Activated effector memory CD4-positive, alpha-beta T cell treated with Interleukin-2 at 50 U/mL for 16 hours (primary cell): Measurements from ENCODE around the gene FPGS.
"Not testable (repeated sequence)": the region's sequence is repeated elsewhere in the genome, so short reads cannot be mapped to it uniquely, and the experiment has no call there.

Experiments
- DNase-seq: peaks from one replicate; pipeline ENCODE4 v3.0.0-alpha.2; 2020

FPGS gene

GRCh38 chr9:127845619-127846018 is 42.9 kb downstream of the FPGS start:
- not testable (repeated sequence) for DNase-seq

DNA sequence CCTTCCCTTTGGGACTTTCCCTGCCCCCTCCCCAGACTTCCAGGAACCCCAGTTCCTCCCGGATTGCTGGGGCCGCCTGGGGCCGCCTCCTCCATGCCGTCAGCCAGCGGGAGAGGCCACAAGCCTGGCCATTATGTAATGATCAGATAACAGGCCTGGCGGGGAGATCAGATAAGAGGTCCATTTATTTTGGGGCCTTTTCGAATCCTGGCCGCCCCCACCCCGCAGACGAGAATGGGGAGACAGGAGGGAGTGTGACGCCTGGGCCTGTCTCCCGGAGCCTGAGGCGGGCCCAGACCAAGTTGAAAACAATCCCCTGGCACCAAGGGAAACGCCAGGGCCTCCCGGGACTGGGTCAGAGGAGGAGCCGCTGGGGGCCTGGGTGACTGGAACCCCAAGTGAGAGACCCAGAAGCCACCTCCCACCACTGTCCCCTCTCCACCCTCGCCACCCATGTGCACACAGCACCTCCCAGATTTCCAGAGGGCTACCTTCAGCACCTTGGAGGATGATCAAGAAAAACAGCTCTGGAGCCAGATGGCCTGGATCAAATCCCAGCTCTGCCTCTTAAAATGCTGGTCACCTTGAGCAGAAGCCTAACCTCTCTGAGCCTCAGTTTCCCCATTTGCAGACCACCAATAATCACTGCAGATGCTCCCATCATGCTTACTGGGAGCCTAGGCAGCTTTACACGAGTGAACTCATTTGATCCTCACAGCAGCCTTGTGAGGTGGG is 43.9 kb downstream of the FPGS start:
- no peak for DNase-seq

DNA sequence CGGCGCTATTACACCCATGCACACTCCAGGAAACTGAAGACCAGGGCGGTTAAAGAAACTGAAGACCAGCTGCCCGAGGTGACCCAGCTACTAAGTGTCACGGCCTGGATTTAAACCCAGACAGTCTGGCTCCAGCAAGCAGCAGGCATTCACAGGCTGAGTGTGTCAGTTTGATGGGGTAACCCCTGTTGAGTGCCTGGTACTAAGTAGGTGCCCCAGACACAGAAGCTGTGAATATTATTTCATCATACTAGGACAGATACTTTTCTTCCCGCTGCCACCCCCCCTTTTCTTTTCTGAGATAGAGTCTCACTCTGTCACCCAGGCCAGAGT is 44.5 kb downstream of the FPGS start:
- no peak for DNase-seq

DNA sequence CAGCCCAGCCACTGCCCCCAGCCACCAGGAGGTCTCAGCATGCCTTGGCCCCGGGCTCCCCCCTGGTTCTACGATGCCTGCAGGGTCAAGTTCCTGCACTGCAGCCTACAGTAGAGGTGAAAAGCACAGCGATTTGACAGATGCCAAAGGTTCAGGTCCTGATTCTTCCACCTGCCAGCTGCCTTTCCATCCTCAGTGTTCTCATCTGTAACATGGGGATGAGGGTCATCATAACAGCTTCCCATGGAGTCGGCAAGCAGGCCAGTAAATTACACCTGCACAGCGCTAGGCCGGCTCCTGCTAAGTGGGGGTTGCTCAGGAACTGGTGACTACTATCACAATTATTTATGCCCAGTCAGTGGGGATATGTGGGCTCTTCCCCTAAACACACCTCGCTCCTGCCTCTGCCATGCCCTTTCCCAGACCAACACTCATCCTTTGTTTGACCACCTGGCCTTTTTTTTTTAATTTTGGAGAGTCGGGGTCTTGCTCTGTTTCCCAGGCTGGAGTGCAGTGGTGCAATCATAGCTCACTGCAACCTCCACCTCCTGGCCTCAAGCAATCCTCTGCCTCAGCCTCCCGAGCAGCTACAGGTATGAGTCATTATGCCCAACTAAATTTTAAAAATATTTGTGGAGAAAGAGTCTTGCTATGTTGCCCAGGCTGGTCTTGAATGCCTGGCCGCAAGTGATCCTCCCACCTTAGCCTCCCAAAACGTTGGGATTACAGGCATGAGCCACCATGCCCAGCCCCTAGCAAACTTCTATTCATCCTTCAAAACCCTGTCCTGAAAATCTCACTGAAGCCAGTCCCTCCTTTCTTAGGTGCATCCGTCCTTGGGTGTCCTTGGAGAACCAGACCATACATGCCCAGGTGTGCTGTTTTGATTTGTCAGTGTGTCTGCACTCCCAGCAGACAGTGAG is 45.4 kb downstream of the FPGS start:
- no peak for DNase-seq

- DNase-seq, result no peak
These were observed 46.2 kb downstream of the FPGS start for GRCh38 chr9:127848756-127849504.

- DNase-seq, result no peak
These were observed 47.7 kb downstream of the FPGS start for GRCh38 chr9:127850286-127850830.

DNA sequence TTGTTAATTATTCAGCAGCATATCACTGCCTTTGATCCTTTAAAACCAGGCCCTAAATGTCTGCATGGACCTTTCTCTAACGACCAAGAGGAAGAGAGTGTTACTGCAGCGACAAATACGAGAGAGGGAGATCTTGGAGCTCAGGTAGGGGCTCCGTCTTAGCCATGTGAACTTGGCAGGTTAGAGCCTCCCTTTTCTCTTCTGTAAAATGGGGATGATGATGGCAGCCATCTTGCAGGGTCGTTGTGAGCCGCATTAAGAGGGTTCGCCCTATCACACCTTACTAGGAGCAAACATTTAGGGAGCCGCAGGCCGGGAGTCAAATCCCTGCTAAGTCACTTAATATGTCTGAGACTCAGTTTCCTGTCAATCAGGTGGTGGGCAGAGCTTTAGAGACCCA is 50.1 kb downstream of the FPGS start:
- no peak for DNase-seq

DNA sequence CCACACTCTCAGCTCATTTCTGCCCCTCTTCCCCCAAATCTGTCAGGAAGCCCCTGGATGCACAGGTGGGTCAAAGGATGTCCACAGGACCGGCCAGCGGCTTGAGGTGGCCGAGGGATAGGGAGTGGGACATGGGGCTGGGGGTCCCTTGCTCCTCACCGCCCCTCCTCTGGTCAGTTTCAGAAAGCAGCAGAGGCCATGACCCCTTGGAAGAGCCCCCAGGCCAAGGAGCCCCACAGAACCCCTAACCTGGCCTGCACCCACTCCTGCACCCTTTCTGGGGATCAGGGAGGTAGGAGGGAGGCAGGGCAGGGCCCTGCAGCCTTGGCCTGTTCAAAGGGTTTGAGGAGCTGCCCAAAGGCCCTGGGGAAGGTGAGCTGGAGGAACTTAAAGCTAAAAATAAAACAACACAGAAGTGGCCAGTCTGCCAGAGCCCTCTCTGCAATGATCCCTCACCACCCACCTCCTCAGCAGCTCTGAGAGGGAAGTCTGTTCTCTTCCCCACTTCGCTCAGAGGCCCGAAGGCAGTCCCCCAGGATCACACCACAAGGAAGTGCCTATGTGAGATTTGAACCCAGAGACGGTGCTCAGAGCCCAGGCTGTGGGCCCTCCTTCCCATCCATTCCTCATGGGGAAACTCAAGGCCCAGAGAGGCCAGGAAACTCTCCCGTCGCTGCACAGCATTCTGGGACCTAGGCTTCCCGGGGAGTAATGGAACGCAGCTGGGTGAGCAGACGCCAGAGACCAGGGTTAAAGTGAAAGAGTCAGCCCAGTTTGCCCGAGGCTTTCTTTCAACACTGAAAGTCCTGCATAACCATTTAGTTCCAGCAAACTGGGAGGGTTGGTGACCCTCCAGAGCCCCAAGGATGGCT is 50.9 kb downstream of the FPGS start:
- no peak for DNase-seq

DNA sequence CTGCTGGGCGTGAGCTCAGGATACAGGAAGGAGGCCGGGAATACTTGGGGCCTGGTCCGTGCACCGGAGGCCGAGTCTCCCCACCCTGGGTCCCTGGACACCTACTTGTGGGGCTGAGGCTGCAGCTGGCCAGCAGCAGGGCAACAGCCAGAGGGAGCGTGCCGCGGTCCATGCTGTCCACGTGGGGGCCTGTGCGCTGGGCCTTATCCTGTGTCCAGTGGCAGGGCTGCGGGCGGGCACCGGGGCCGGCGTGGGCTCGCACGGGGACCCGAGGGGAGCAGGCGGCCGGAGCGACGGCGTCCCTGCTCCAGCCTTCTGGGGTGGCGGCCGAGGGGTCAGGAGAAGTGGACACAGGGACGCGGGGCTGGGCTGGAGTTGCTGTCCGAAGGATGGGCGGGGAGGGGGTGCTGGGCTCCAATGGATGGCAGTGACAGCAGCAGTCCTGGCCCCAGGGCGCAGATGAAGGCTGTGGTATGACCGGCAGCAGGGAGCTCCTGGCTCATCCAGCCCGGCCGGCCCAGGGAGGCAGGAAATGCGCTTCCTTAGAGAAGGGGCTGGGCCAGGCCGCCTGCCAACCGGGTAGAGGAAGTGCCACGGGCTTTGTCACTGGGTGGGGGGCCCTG is 51.6 kb downstream of the FPGS start, which contains the start of gene ENG:
Gene ENG (minus strand): TSS at position 475 of the 623 bp plus-strand sequence. CDS start 303 bp downstream, at position 172.
- no peak for DNase-seq

DNA sequence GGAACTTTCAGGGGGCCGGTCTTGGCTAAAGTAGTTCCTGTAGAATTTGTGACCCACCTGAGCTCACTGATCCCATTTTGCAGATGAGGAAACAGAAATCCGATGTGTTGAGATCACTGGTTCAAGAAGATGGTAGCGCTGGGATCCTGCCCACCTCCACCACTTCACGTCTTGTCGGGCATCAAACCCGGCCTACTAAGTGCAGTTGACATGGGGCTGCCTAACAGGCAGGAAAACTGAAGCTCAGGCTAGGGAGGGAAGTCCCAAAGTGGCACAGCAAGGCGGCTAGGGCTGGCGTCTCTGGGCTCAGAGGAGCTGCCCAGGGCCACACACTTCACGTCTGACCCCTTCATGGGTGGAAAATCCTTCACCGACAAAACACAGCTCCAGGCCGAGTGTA is 52.3 kb downstream of the FPGS start:
- DNase-seq, result no peak

GRCh38 chr9:127855522-127855921 is 52.8 kb downstream of the FPGS start:
- DNase-seq, result no peak

- no peak for DNase-seq
These were observed 53.5 kb downstream of the FPGS start for GRCh38 chr9:127856094-127856728.

DNA sequence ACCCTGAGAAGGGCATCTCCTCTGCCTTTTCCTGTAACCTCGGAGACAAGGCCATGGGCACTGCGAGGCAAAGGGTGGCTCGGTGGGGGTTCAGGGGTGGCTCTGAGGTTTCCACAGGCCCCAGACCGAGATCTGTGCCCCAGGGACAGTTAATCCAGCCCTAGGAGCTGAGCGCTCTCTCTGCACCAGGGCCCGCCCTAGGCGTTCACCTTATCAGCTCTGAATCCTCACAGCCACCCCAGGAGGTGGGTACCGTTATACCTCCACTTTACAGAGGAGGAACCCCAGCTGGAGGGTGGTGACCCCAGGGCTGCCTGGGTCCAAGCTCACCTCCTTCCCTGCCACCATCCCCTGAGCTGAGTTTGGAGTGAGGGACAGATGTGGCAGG is 54.0 kb downstream of the FPGS start:
- DNase-seq, result no peak

GRCh38 chr9:127857278-127857677 is 54.6 kb downstream of the FPGS start:
- no peak for DNase-seq

DNA sequence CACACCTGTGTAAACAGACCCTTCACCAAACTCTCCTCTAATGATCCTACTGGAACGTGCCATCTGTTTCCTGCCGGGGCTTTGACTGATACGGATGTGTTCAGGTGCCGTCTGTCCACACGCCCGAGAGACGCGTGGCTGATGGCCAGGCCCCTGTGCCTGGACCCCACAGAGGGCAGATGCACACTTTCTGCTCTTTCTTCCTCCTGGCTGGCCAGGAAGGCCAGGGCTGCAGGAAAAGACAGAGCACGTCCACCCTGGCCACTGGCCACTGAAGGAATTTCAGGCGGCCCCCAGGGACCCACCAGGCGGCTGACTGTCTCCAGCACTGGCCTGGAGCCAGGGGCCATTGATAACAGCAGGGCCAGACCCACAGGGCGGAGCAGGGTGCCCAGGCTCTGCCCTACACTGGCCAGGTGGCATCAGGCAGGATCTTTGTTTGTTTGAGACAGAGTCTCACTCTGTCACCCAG is 55.4 kb downstream of the FPGS start:
- no peak for DNase-seq

DNA sequence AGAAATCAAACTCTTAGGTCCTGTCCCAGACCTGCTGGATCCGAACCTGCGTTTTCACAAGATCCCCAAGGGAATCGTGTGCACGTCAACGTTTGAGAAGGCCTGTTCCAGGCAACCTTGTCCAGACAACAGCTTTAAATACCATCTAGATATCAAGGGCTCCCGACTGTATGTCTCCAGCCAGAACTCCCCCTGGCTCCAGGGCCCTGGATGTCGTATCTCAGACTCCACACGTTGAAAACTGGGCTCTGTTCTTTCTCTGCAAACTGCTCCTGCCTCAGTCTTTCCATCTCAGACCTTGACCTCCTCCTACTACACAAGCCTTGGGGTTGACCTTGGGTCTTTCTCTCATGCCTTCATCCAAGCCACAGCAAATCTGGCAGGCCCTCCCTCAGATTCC is 57.6 kb downstream of the FPGS start:
- DNase-seq, result no peak

DNA sequence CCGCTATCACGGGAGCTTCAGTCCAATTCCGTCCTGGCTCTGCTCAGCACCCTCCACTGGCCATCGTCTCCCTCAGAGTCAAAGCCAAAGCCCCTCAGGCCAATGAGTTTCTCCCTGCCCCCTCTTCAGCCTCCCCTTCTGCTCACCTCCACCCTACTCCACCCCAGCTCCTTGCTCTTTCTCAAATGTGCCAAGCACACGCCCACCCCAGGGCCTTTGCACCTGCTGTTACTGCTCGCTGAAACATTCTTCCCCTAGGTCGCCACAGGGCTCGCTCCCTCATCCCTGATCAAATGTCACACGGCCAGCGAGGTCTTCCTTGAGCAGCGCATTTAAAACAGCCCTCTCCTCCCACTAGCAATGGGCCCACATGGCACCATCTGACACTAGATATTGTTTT is 58.1 kb downstream of the FPGS start:
- DNase-seq, result no peak

DNA sequence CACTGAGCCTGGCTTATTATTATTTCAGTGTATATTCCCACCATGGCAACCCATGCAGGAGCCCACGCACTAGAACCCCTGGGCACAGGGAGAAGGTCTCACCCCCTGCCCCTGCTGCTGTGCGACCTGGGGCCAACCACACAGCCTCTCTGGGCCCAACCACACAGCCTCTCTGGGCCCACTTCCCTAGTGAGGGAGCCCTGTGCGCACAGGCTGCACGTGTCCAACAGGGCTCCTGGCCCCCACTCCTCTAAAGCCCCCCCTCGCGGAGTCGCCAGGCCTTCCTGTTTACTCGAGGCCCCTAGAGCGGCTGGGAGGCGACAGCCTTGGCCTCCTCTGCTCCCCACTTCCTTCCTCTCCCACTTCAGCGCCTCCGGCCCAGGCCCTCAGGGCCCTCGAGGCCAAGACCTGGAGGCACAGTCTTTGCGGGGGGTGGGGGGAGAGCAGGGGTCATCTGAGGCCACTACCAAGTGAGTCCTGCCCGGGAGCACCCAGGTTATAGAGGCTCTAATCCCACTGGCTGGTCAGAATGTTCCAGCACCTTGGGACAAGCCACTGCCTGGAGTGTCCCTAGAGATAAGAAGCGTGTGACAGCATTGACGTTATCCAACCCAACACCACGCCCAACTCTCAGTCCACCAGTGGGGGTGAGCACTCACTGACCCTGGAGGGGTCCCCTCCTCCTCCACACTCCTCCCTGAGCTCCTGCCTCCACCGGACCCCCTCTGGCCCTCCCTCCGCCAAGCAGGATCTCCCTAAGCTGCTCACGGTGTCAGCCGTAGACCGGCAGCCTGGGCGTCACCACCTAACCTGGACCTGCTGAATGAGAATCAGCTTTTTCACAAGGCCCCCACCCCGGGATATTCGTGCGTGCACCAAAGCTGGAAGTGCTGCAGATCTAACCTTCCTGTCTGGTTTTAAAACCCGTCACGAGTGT is 59.7 kb downstream of the FPGS start:
- peak; percentile 58 for DNase-seq

GRCh38 chr9:127863191-127863621 is 60.5 kb downstream of the FPGS start:
- DNase-seq, result no peak
